ENCODE results near the gene NSL1.

NSL1 gene

GRCh38 chr1:212678456-212679410, 112.8 kb downstream of the NSL1 start:
- TF ChIP-seq CTCF (IDR thresholded peaks at IDR 0.05): no peak

GRCh38 chr1:212677573-212677972, 114.0 kb downstream of the NSL1 start:
- no peak for TF ChIP-seq CTCF (IDR thresholded peaks at IDR 0.05)

GRCh38 chr1:212677136-212677535, 114.4 kb downstream of the NSL1 start:
- TF ChIP-seq CTCF (IDR thresholded peaks at IDR 0.05): no peak

All from LNCAP (cell line).